GM21390 (cell line): ENCODE measurements around the gene STOML3.

ENCODE experiments used
- ATAC-seq: cut with Tn5 transposase; IDR thresholded peaks from one replicate; pipeline ENCODE4 v1.9.1; 2021; ENCODE audit not compliant: unreplicated experiment

Gene STOML3

GRCh38 chr13:38981096-38981495 is 9.5 kb downstream of the STOML3 start:
- ATAC-seq: no peak

GRCh38 chr13:38980750-38981078 is 9.9 kb downstream of the STOML3 start:
- no peak for ATAC-seq

DNA sequence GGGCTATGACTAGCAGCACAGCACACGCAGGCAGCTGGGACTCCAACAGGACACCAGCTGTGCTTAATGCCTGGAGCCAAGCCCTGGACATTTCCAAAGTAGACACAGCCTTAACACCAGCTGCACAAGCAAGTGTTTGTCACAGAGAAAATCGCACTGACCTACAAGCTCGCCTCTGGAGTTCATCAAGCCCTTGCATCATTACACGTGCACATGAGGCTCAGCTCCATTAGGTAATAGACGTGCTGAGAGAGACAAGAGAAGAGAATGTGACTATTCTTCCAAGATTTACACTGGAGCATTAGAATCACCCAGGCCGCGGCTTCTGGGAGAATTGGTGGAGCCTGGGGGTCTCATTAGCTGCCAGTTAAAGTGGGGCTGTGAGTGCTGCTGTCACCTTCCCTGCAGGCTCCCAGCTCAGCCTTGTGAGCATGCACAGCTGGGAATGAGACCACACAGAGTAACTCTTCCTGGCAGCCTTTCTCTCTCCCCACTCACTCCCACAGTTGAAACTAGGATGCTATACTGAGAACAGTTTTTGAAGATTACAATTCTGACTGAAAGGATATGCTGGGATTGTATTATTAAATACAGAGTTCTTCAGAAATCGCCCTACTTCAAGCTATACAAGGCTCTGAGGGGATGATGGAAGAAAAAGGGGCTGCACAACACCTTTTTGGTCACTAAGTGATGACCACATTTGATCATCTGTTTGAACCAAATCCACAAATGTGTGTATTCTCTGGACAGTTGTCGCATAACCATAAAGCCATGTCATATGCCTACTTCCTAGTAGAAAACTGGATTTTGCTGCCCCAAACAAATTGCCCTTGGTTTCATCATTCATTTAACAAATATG is 10.5 kb downstream of the STOML3 start:
- ATAC-seq: no peak

GRCh38 chr13:38970380-38971051 is 20.1 kb downstream of the STOML3 start:
- ATAC-seq: no peak

DNA sequence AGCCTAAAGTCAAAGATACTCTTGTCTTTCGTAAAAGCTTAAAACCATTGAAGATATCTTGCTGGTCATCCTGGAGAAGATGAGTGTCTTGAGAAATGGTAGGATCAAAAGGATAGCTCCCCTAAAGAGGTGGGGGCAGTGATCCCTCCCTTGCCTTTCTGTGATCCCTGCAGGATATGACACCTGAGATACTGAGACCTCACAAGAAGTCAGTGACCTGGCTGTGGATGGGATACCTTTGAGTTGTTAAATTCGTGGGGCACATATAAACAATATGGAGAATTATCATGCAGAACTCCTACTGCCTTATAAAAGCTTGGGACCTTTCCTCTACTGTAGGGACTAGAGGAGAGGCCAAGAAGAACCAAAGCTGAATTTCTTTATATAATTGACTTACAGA is 21.4 kb downstream of the STOML3 start:
- no peak for ATAC-seq

DNA sequence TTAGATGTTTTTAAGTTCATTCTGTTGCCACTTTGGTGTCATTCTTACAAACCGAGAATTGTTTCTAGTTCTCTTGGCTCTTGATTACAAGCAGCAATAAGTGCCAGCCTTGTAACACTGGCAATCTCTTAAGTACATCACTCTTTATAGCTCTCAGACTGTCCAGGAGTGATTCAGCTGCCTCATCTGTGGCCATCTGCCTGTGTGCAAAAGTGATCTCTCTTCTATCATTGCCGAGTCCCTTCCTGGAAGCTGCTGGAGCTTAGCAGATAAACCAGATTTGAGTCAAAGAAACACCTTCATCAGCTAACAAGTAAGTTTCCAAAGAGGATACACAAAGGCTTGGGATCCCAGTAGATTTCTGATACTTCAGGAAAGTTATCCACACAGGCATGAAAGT is 23.2 kb downstream of the STOML3 start:
- no peak for ATAC-seq

GRCh38 chr13:38965281-38965680 is 25.4 kb downstream of the STOML3 start:
- no peak for ATAC-seq

DNA sequence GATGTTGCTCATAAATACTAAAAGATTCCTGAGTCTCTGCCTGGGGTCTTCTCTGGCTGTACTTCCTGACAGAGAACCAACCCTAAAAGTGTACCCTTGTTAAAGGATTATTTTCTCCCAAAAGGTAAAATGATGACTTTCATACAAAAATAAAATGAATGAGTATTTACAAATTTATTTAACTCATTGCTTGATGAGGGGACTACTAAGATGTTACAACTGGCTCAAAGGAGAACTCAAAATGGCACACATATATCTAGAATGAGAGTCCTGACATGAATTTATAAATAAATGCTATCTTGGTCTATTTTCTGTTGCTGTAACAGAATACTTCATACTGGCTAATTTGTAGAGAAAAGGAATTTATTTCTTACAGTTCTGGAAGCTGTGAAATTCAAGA is 30.5 kb downstream of the STOML3 start:
- ATAC-seq: no peak

DNA sequence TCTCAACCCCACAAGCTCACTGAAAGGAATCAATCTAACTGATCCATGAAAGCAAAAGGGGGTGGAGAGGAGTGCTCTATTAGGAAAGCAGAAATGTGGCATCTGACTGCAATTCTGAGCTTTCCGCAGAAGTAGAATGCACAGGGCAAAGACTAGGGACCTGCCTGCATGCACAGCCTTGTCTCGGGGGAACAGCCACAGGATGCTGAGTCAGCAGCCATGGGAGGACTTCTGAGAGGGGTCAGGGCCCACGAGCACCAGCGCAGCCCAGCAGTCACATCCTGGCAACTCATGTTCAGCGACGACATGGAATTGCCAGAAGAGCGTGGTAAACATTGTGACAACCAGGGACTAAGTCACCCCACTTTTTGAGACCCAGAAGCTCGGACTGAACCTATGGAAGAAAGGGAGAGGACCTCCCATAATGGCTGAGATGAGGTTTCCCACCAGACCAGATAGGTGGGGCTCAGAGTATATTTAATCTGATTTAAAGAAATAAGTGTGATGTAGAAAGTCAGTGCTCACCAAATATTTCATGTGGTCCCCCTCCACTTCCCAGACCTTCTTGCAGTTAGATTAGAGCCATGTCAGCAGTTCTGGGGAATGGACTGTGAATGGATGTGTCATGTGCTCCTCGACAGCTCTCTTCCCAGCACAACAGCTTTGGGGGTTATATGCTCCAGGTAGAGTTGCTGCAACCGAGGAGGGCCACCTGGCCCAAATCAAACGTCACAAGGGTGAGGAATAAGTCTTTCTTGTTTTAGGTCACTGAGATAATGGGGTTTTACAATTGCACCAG is 32.6 kb downstream of the STOML3 start:
- ATAC-seq: no peak

DNA sequence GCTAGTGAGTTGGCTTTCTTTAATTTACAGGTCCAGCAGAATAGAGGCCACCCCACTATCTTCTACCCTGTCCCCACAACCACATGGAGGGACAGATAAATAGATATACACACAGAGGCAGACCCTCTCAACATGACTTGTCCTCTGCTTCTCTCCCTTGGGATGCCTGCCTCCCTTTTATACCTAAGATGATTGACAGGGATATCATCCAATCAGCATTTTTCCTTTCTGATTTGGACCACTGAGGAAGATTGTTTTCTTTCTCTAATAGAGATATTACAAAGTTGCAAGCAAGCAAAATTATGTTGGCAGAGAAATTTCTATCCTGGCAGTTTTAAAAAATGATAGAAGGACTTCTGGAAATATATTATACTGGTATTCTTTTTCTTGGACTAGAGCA is 35.8 kb downstream of the STOML3 start:
- no peak for ATAC-seq

GRCh38 chr13:38954291-38954690 is 36.3 kb downstream of the STOML3 start:
- no peak for ATAC-seq

DNA sequence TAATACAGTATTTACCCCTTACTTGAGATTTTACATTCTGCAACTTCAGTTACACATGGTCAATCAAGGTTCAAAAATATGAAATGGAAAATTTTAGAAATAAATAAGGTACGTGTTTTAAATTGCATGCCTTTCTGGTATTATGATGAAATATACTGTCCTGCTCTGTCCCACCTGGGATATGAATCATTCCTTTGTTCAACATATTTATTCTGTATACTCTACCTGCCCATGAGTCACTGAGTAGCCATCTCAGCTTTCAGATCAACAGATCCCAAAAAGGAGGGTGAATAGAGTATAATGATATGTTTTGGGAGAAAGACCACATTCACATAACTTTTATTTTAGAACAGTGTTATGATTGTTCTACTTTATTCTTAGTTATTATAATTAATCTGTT is 37.8 kb downstream of the STOML3 start:
- no peak for ATAC-seq

- ATAC-seq: no peak
Measured at GRCh38 chr13:38951525-38952313, 38.9 kb downstream of the STOML3 start.

DNA sequence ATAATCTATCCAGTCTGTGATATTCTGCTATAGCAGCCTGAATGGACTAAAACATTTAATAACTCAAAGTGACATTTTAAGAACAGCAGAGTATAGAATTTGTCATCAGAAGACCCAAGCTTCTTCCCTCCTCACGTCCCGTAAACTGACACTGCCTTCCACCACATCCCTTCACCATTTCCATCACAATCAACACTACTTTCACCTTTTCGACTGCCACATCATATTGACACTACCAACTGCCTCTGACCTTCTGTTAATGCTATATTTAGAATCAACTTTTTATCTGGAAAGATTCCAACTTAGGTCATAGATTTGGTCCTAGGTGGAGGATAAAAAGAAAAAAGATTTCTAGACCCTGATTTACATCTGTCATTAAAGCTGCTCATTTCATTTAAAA is 39.6 kb downstream of the STOML3 start:
- no peak for ATAC-seq

DNA sequence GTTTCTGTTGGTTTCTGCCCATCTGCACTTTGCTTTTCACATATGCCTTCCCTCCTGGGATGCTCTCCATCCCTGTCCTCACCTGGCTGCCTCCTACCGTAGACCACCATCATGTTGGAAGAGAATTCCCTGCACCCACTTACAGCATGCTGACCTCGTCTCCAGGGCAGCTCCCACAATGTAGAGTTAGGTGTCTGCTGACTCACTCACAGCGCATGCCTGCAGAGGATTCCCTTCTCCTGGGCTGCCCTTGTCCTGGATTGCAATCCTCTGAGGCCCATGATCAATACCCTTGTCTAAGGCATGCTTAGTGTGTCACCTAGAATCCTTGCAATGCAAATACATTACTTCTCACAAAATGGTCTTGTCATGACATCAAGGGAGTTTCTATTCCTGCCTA is 43.6 kb downstream of the STOML3 start:
- ATAC-seq: no peak

DNA sequence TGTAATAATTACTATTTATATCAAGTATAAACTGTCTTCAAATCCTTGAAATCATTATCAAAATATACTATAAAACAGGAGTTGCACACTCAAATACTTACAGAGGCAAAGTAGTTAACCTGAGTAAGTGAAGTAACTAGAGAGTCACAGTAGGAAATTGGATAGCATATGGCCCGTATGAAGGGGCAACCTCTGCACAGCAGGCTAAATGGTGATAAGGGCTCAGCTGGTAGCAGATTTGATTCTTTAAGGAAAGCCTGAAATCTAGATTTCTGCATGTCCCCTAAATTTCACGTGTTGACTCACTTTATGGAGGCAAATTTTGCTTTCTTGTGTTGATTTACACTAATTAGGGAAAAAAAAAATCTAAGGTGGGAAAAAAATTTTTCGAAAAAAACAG is 46.4 kb downstream of the STOML3 start:
- ATAC-seq: no peak

DNA sequence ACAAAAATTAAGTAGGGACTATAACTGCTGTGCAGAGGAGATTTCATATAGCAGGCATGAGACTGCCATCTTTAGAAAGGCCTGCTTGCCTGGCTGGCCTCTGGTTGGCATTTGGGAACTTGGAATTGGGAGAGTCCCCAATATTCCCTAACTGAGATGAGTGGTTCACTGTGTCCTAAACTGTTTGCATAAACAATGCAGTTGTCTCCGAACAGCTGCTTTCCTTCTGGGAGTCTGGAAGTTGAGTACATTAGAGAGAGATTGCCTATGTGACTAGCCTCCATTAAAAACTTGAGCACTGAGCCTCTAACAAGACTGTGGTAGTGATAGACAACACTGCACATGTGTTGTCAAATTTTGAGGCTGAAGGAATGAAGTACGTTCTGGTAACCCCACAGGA is 47.4 kb downstream of the STOML3 start:
- ATAC-seq: no peak

DNA sequence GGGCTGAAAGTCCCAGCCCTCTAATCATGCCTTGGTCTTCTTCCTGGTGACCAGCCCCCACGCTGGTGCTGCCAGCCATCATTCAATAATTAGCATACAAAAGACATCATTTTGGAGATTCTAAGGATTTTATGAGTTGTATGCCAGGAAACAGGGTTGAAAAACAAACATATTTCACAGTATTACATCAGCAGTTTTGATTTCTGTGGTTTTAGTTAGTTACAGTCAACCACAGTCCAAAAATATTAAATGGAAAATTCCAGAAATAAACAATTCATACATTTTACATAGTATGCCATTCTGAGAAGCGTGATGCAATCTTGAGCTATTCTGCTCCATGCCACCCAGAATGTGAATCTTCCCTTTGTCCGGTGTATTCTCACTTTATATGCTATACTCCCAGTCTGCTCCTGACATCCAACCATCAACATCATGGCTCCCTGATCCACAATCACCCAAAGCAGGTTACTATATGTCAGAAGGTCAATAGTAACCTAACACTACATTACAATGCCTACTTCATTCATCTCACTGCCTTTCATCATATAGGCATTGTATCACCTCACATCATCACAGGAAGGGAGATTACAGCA is 49.2 kb downstream of the STOML3 start:
- no peak for ATAC-seq

DNA sequence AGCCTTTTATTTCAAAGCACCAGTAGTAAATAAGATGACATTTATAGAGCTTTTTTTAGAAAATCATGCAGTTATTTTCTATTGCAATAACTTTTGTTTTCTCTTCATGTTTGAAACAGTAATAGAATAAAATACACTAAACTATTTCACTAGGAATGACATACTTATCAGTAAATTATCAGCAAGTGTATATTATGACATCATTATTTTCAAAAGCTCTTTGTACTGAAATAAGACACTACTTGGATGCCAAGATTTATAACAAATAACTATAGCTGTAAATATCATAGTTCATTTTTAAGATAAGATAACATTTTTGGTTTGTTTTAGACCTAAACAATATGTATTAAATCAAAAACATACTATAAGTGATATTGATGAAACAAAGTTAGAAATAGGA is 56.8 kb downstream of the STOML3 start:
- ATAC-seq: no peak

- no peak for ATAC-seq
Measured at GRCh38 chr13:38922170-38922569, 68.5 kb downstream of the STOML3 start.

- ATAC-seq: no peak
Measured at GRCh38 chr13:38921081-38921480, 69.5 kb downstream of the STOML3 start.
